GM12878 (cell line): Measurements from ENCODE around the gene KISS1. TPM values are rescaled to one million over a fixed set of nuclear protein-coding genes. Genes with fewer than 3 reads are reported as not detected.

Experiments used
- ATAC-seq: fragments of 200-7000 bp; cut with Tn5 transposase; 3 replicates; pipeline ENCODE4 v1.9.1; 2020; ENCODE audit warnings: mild to moderate bottlenecking, moderate library complexity
- BruUV-seq: library from RNA; stranded (reverse); fragments of 400-500 nt; replicated peaks from 2 replicates; lab custom pipeline; 2021; lab: Mats Ljungman, UMichigan
- CTCF ChIA-PET: fragments of 300-600 bp; sonication (Branson Sonifier 250); formaldehyde crosslinking; extraction: SDS; loops from one replicate; lab custom pipeline; 2021; ENCODE audit warnings: inconsistent platforms; lab: Yijun Ruan, JAX
- POLR2A ChIA-PET: fragments of 350-600 bp; formaldehyde crosslinking; extraction: SDS; loops from one replicate; lab custom pipeline; 2021; ENCODE audit warnings: inconsistent platforms; lab: Charles Lee
- RAD21 ChIA-PET: fragments of 300-600 bp; sonication (Branson Sonifier 250); formaldehyde crosslinking; loops from one replicate; lab custom pipeline; 2023; ENCODE audit warnings: antibody characterized with exemption; ENCODE audit not compliant: unreplicated experiment; lab: Charles Lee
- SMC1A ChIA-PET: fragments of 300-600 bp; sonication (Branson Sonifier 250); formaldehyde crosslinking; loops from one replicate; lab custom pipeline; 2023; ENCODE audit not compliant: unreplicated experiment, uncharacterized antibody; lab: Charles Lee
- DNase-seq: peaks from one replicate; pipeline ENCODE4 v3.0.0-alpha.2; 2011; ENCODE audit warnings: low read depth, low spot score
- FAIRE-seq: peaks from 3 replicates; lab custom pipeline; 2011; peaks lifted over from hg19 to GRCh38; lab: Jason Lieb, UNC
- H2AFZ ChIP-seq: 2 replicates; pipeline ENCODE4 v1.6.0; 2011; ENCODE audit warnings: low read depth, low read length, control low read depth; ENCODE audit not compliant: control insufficient read depth
- H3K27ac ChIP-seq: 2 replicates; pipeline ENCODE4 v1.5.1; 2011; ENCODE audit warnings: control low read depth; ENCODE audit not compliant: control insufficient read depth, insufficient read depth
- H3K27me3 ChIP-seq, 2 experiments: replicated peaks in 1 of 2; 2 replicates each; pipeline versions ENCODE4 v1.6.0 to v1.6.1; 2011; ENCODE audit warnings: low read length in 1 of 2; ENCODE audit not compliant: control insufficient read depth in 2 of 2, insufficient read depth in 2 of 2
- H3K36me3 ChIP-seq, 2 experiments: 2 replicates each; pipeline ENCODE4 v1.5.1; 2011; ENCODE audit warnings: low read length in 1 of 2; ENCODE audit not compliant: control insufficient read depth in 2 of 2, insufficient read depth in 2 of 2
- H3K4me1 ChIP-seq: 2 replicates; pipeline ENCODE4 v1.6.1; 2011; ENCODE audit warnings: mild to moderate bottlenecking, low read length, moderate library complexity, mixed read lengths; ENCODE audit not compliant: control insufficient read depth, insufficient read depth
- H3K4me2 ChIP-seq: 2 replicates; pipeline ENCODE4 v1.6.0; 2011; ENCODE audit warnings: control low read depth; ENCODE audit not compliant: control insufficient read depth, insufficient read depth
- H3K4me3 ChIP-seq: fragments of 200-600 bp; sonication (generic); 2 replicates; pipeline ENCODE4 v1.5.1; 2016
- H3K79me2 ChIP-seq: 2 replicates; pipeline ENCODE4 v1.6.0; 2011; ENCODE audit warnings: low read length; ENCODE audit not compliant: control insufficient read depth, insufficient read depth
- H3K9ac ChIP-seq: 2 replicates; pipeline ENCODE4 v1.8.0; 2011; ENCODE audit warnings: low read length, control low read depth, mixed read lengths; ENCODE audit not compliant: control insufficient read depth, insufficient read depth
- H3K9me3 ChIP-seq: replicated peaks from 3 replicates; pipeline ENCODE4 v1.5.1; 2011; ENCODE audit warnings: mild to moderate bottlenecking, low read length; ENCODE audit not compliant: control insufficient read depth, insufficient read depth
- H4K20me1 ChIP-seq: 2 replicates; pipeline ENCODE4 v1.6.0; 2011; ENCODE audit not compliant: control insufficient read depth, insufficient read depth
- CBX5 ChIP-seq: sonication (generic); IDR thresholded peaks from 2 replicates; pipeline ENCODE4 v1.6.1; 2016; ENCODE audit warnings: low read depth, moderate library complexity, mild to moderate bottlenecking, inconsistent platforms
- MTA3 ChIP-seq: IDR thresholded peaks from 2 replicates; pipeline ENCODE4 v1.6.1; 2012; ENCODE audit warnings: low read length, inconsistent platforms, borderline replicate concordance
- MXI1 ChIP-seq: fragments of 150-350 bp; IDR thresholded peaks from 2 replicates; pipeline ENCODE4 v1.6.1; 2011; ENCODE audit warnings: low read depth, mild to moderate bottlenecking, inconsistent platforms, low read length, improper control_type of control experiment
- NR2C2 ChIP-seq: IDR thresholded peaks from 2 replicates; pipeline ENCODE4 v1.6.1; 2011; ENCODE audit warnings: borderline replicate concordance, low read depth; ENCODE audit not compliant: control insufficient read depth, insufficient read length
- PKNOX1 ChIP-seq: fragments of 450-650 bp; IDR thresholded peaks from 2 replicates; pipeline ENCODE4 v1.6.1; 2016; ENCODE audit warnings: mild to moderate bottlenecking
- STAT1 ChIP-seq: fragments of 450-650 bp; conservative IDR thresholded peaks from 2 replicates; pipeline ENCODE4 v1.6.1; 2014; ENCODE audit warnings: antibody characterized with exemption, mild to moderate bottlenecking
- TAF1 ChIP-seq: IDR thresholded peaks from 2 replicates; pipeline ENCODE4 v1.6.1; 2011; ENCODE audit warnings: mild to moderate bottlenecking, low read depth, low read length, borderline replicate concordance
- YBX1 ChIP-seq: fragments of 450-650 bp; IDR thresholded peaks from 2 replicates; pipeline ENCODE4 v1.6.1; 2016; ENCODE audit warnings: antibody characterized with exemption
- ZNF207 ChIP-seq: fragments of 450-650 bp; IDR thresholded peaks from 2 replicates; pipeline ENCODE4 v1.6.1; 2014; ENCODE audit warnings: antibody characterized with exemption, mild to moderate bottlenecking, borderline replicate concordance
- ZNF384 ChIP-seq: IDR thresholded peaks from 2 replicates; pipeline ENCODE4 v1.6.1; 2012; ENCODE audit warnings: low read depth, mild to moderate bottlenecking, low read length, improper control_type of control experiment, borderline replicate concordance
- WGBS: methylation state at CpG from one replicate; pipeline ENCODE4 v1.1.6; 2016; ENCODE audit warnings: low lambda C conversion rate; ENCODE audit not compliant: insufficient replicate concordance, insufficient coverage; ENCODE audit errors: missing lambda C conversion rate; 5-methylcytosine and 5-hydroxymethylcytosine counted together
- in situ Hi-C: fragments of 300-500 bp; cut with MboI; formaldehyde crosslinking; loops from 9 replicates; pipeline ENCODE4 v1.14.3; 2018; ENCODE audit warnings: mixed read lengths
- intact Hi-C: fragments of 100-400 bp; cut with micrococcal nuclease; formaldehyde crosslinking; loops from one replicate; pipeline ENCODE4 v1.14.2; 2022; ENCODE audit not compliant: unreplicated experiment
- polyA plus RNA-seq, 11 experiments: library from polyadenylated mRNA; depleted of rRNA in 4 of 11; unstranded in 6 of 11; stranded (reverse) in 5 of 11; fragments of >200 nt; fragmentation: Nextera tagmentation in 4 of 11; fragmentation: Illumina TruSeq in 1 of 11; extraction: Ambion mirVana in 4 of 11; extraction: Trizol in 1 of 11; gene quantifications; 1 replicate in 1 of 11; 2 replicates in 10 of 11; pipeline versions ENCODE4 v1.2.1 to v1.2.3, GENCODE V29; 2011 to 2016; ENCODE audit warnings: inconsistent platforms in 2 of 11, missing spikeins in 2 of 11, low read depth in 1 of 11
- total RNA-seq, 4 experiments: library from RNA; depleted of rRNA in 3 of 4; stranded (reverse); fragments of >200 nt in 3 of 4; fragmentation: Illumina TruSeq in 1 of 4; extraction: Trizol in 1 of 4; gene quantifications; 2 replicates each; pipeline versions ENCODE4 v1.2.1 to v1.2.3, GENCODE V29; 2013 to 2021
- TF ChIP-seq, protein P1 (sequence below): IDR thresholded peaks from 2 replicates; pipeline ENCODE4 v1.6.1; 2012; ENCODE audit warnings: low read depth, low read length, improper control_type of control experiment

The KISS1 gene
- total and polyA plus RNA-seq, 10 of the 15 experiments (the other 5 are each of a cell fraction or from before 2014, with no cell fraction given): not detected

DNA sequence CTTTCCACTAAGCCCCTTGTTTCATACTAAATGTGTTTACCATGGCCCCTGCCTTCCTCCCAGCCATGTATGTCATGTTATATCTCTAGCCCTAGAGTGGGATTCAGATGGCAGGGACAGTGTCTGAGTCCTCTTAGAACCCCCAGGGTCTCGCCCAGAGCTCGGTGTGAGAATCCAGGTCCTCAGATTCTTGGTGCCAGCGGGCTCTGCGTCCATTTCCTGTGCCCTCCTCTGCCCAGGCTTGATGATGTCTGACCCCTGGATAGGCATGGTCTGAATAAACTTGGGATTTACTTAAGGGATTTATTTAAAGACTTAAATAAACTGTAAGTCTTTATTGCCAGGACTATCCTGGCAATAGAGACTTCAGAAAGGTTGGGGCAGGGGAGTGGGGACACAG, 6.2 kb upstream of the KISS1 start:
- in situ Hi-C loops: no loop called here
- no TSS peak for BruUV-seq

DNA sequence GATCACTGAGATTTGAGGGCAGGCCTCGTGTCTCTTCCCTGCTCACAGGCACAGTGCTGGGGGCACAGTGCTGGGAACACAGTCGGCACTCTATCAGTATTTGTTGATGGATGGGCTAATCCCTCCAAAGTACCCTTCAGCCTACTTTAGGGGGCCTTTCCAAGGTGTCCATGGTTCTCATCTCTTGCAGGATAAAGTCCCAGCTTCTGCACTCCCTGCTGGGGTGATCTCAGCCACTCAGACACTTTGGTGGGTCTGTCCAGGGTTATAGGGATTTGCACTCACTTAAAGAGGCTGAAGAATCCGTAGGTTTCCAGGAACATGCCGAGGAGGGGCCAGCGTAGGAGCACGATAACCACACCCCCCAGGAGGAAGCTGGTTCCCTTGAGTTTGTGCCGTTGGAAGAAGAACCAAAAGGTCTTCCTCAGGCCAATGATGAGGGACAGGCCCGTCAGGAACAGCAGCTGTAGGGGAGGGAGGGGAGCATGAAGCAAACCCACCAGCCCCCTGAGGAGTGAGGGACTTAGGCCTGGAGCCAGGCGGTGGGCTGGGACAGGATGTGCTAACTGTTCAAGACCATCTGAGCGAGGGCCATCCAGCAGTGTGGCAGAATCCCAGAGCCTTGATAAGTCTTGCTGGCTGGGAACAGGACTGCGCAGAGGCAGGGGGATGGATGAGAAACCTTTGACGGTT, 5.2 kb upstream of the KISS1 start:
- WGBS: 24% methylated on average over 12 of the region's 12 CpGs
- POLR2A ChIA-PET: interaction anchor here (1.0 kb wide), 1 partner anchor 10 kb away, joined by 4 read pairs; no protein-coding TSS in a partner anchor
- TF ChIP-seq ZNF207 (no peak), CBX5 (no peak), YBX1 (no peak), ZNF384 (no peak), MTA3 (no peak), MXI1 (no peak), STAT1 (no peak), NR2C2 (no peak), TAF1 (no peak)
- TF ChIP-seq, protein P1, sequence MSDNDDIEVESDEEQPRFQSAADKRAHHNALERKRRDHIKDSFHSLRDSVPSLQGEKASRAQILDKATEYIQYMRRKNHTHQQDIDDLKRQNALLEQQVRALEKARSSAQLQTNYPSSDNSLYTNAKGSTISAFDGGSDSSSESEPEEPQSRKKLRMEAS: no peak

More for the DNA sequence above, 6.2 kb upstream of the KISS1 start:
- Histone ChIP-seq H3K4me1 (no peaks in the 10 kb centered on the region), H3K9ac (no peak overlapping the region), H3K36me3 (no peaks in the 10 kb centered on the region), H2AFZ (no peak overlapping the region), H3K4me3 (no peak overlapping the region), H3K4me2 (no peak overlapping the region), H4K20me1 (no peaks in the 10 kb centered on the region), H3K27me3 (peaks cover 0 to 7% of the 10 kb centered on the region in 2 experiments; a peak in 3 of 4 replicates), H3K27ac (no peak overlapping the region), H3K9me3 (no peaks in the 10 kb centered on the region), H3K79me2 (no peaks in the 10 kb centered on the region)
- no peak for TF ChIP-seq PKNOX1
- POLR2A ChIA-PET: no interaction called here
- ATAC-seq (no peak), FAIRE-seq (no peak), DNase-seq (no peak)
- CTCF ChIA-PET: interaction anchor here (1.9 kb wide), 1 partner anchor 40 kb away, joined by 5 read pairs; no protein-coding TSS in a partner anchor
- 0% methylated on average over 4 of the region's 4 CpGs for WGBS
- intact Hi-C loops: no loop called here
- SMC1A ChIA-PET: no interaction called here
- RAD21 ChIA-PET: no interaction called here

More for the DNA sequence above, 5.2 kb upstream of the KISS1 start:
- Histone ChIP-seq H3K36me3 (no peaks in the 10 kb centered on the region), H3K9ac (no peak overlapping the region), H2AFZ (no peak overlapping the region), H3K4me3 (no peak overlapping the region), H4K20me1 (no peaks in the 10 kb centered on the region), H3K79me2 (no peaks in the 10 kb centered on the region), H3K27ac (no peak overlapping the region), H3K9me3 (no peaks in the 10 kb centered on the region), H3K4me1 (no peaks in the 10 kb centered on the region), H3K27me3 (peaks cover 0 to 2% of the 10 kb centered on the region in 2 experiments; a peak in 3 of 4 replicates), H3K4me2 (no peak overlapping the region)
- CTCF ChIA-PET: interaction anchor here (1.5 kb wide), 1 partner anchor 10 kb away, joined by 3 read pairs; no protein-coding TSS in a partner anchor
- DNase-seq (no peak), FAIRE-seq (no peak), ATAC-seq (no peak)
- in situ Hi-C loops (no loop called here), intact Hi-C loops (no loop called here)
- RAD21 ChIA-PET: no interaction called here
- SMC1A ChIA-PET: interaction anchor here (1.0 kb wide), 1 partner anchor 198 kb away, joined by 3 read pairs; no protein-coding TSS in a partner anchor
- BruUV-seq: no TSS peak
